Breast epithelium (tissue), 4 donors: ENCODE measurements around the gene SYNGR1. TPM values are rescaled to one million over a fixed set of nuclear protein-coding genes. Genes with fewer than 3 reads are reported as not detected.

ENCODE experiments used
- DNase-seq, 2 donors: peaks; one replicate each; pipeline ENCODE4 v3.0.0-alpha.2; 2019; ENCODE audit warnings: low spot score in 2 of 2
- H3K27ac ChIP-seq, 2 donors: fragments of 200-600 bp; sonication (generic) in 1 of 2; one replicate each; pipeline ENCODE4 v1.5.1; 2016 to 2019; ENCODE audit warnings: mild to moderate bottlenecking in 1 of 2
- H3K27me3 ChIP-seq, 2 donors: fragments of 200-600 bp; sonication (generic) in 1 of 2; one replicate each; pipeline versions ENCODE4 v1.5.1 to v1.6.0; 2017 to 2019; ENCODE audit warnings: control low read depth in 1 of 2, mild to moderate bottlenecking in 1 of 2
- H3K36me3 ChIP-seq: fragments of 200-600 bp; one replicate; pipeline ENCODE4 v1.5.1; 2019
- H3K4me1 ChIP-seq, 2 donors: fragments of 200-600 bp; sonication (generic); one replicate each; pipeline ENCODE4 v1.5.1; 2016 to 2019; ENCODE audit warnings: control low read depth in 1 of 2
- H3K4me3 ChIP-seq, 3 donors: fragments of 200-600 bp; sonication (generic); 1 replicate in 2 of 3; 2 replicates in 1 of 3; pipeline ENCODE4 v1.5.1; 2016 to 2019; ENCODE audit warnings: mild to moderate bottlenecking in 3 of 3, moderate library complexity in 2 of 3
- H3K9me3 ChIP-seq, 2 donors: fragments of 200-600 bp; sonication (generic) in 1 of 2; one replicate each; pipeline ENCODE4 v1.5.1; 2016 to 2019; ENCODE audit warnings: control low read depth in 1 of 2
- CTCF ChIP-seq, 3 donors: fragments of 450-650 bp; IDR thresholded peaks; one replicate each; pipeline ENCODE4 v1.5.1; 2016 to 2017; ENCODE audit warnings: antibody characterized with exemption in 3 of 3, mild to moderate bottlenecking in 3 of 3, moderate library complexity in 3 of 3
- POLR2A ChIP-seq: fragments of 450-650 bp; IDR thresholded peaks from one replicate; pipeline ENCODE4 v1.6.1; 2016; ENCODE audit warnings: antibody characterized with exemption, mild to moderate bottlenecking, moderate library complexity
- POLR2AphosphoS5 ChIP-seq, 3 donors: sonication (generic); formaldehyde crosslinking; IDR thresholded peaks; one replicate each; pipeline ENCODE4 v1.6.1; 2017; ENCODE audit warnings: antibody characterized with exemption in 3 of 3
- intact Hi-C: fragments of 100-400 bp; cut with DNase I; formaldehyde crosslinking; loops from one replicate; pipeline ENCODE4 v1.15.1; 2023; ENCODE audit warnings: low total_unique reads
- total RNA-seq, 3 donors: library from RNA; depleted of rRNA; stranded (reverse); fragments of >200 nt; gene quantifications; one replicate each; pipeline ENCODE4 v1.1.0, GENCODE V29; 2016

Gene SYNGR1
- total RNA-seq, 3 donors from 2014 or later = 6.9 to 22.3 (median 20.5) TPM

- no peak for DNase-seq
- Histone ChIP-seq H3K36me3 (no peaks in the 10 kb centered on the region), H3K27me3 (no peaks in the 10 kb centered on the region), H3K4me3 (no peak overlapping the region), H3K9me3 (no peaks in the 10 kb centered on the region), H3K27ac (no peak overlapping the region), H3K4me1 (no peaks in the 10 kb centered on the region)
- intact Hi-C loops = no loop called here
- TF ChIP-seq POLR2A (no peak), CTCF (IDR thresholded peaks at IDR 0.05) (no peak), POLR2AphosphoS5 (IDR thresholded peaks at IDR 0.05) (no peak)
These were observed 64.6 kb downstream of the SYNGR1 start for GRCh38 chr22:39414377-39414776.

GRCh38 chr22:39414886-39415285 lies 65.1 kb downstream of the SYNGR1 start:
- Histone ChIP-seq H3K27me3 (no peaks in the 10 kb centered on the region), H3K4me1 (no peaks in the 10 kb centered on the region), H3K36me3 (no peaks in the 10 kb centered on the region), H3K27ac (no peak overlapping the region), H3K4me3 (no peak overlapping the region), H3K9me3 (no peaks in the 10 kb centered on the region)
- DNase-seq = no peak
- intact Hi-C loops = no loop called here
- no peak for TF ChIP-seq CTCF (IDR thresholded peaks at IDR 0.05)
- no peak for TF ChIP-seq POLR2A
- TF ChIP-seq POLR2AphosphoS5 (IDR thresholded peaks at IDR 0.05) = no peak

GRCh38 chr22:39415506-39415905 lies 65.7 kb downstream of the SYNGR1 start:
- H3K36me3 ChIP-seq = no peaks in the 10 kb centered on the region
- H3K9me3 ChIP-seq = no peaks in the 10 kb centered on the region
- H3K4me3 ChIP-seq = no peak overlapping the region
- no peak for DNase-seq
- intact Hi-C loops = no loop called here
- H3K4me1 ChIP-seq = no peaks in the 10 kb centered on the region
- H3K27me3 ChIP-seq = no peaks in the 10 kb centered on the region
- no peak overlapping the region for H3K27ac ChIP-seq
- TF ChIP-seq POLR2AphosphoS5 (IDR thresholded peaks at IDR 0.05) = no peak
- no peak for TF ChIP-seq CTCF (IDR thresholded peaks at IDR 0.05)
- no peak for TF ChIP-seq POLR2A

- Histone ChIP-seq H3K27ac (no peak overlapping the region), H3K4me1 (no peaks in the 10 kb centered on the region), H3K36me3 (peaks cover 4% of the 10 kb centered on the region), H3K4me3 (no peak overlapping the region), H3K27me3 (no peaks in the 10 kb centered on the region), H3K9me3 (no peaks in the 10 kb centered on the region)
- DNase-seq = no peak
- TF ChIP-seq CTCF (IDR thresholded peaks at IDR 0.05) = no peak
- no peak for TF ChIP-seq POLR2AphosphoS5 (IDR thresholded peaks at IDR 0.05)
- TF ChIP-seq POLR2A = no peak
- intact Hi-C loops = no loop called here
These were observed 66.5 kb downstream of the SYNGR1 start for GRCh38 chr22:39416319-39416718.

GRCh38 chr22:39417641-39418040 lies 67.8 kb downstream of the SYNGR1 start:
- peaks cover 5% of the 10 kb centered on the region for H3K36me3 ChIP-seq
- H3K27me3 ChIP-seq = no peaks in the 10 kb centered on the region
- H3K27ac ChIP-seq = no peak overlapping the region
- DNase-seq = no peak
- intact Hi-C loops = no loop called here
- no peak for TF ChIP-seq CTCF (IDR thresholded peaks at IDR 0.05)
- no peak for TF ChIP-seq POLR2AphosphoS5 (IDR thresholded peaks at IDR 0.05)
- no peak for TF ChIP-seq POLR2A
- H3K4me3 ChIP-seq = no peak overlapping the region
- no peaks in the 10 kb centered on the region for H3K9me3 ChIP-seq
- H3K4me1 ChIP-seq = no peaks in the 10 kb centered on the region
